Panc1 (cell line): ENCODE measurements around the gene CNEP1R1.
A peak's percentile ranks its signal among the peaks of the same experiment; 100 is the strongest.

Experiments
- REST ChIP-seq, 2 experiments: IDR thresholded peaks; 2 replicates each; pipeline ENCODE4 v1.6.1; 2011 to 2012; ENCODE audit warnings: low read depth in 2 of 2, control low read depth in 1 of 2, low read length in 1 of 2, mild to moderate bottlenecking in 1 of 2, moderate library complexity in 1 of 2; ENCODE audit not compliant: insufficient read depth in 1 of 2
- SIN3A ChIP-seq: IDR thresholded peaks from 2 replicates; pipeline ENCODE4 v1.6.1; 2012; ENCODE audit warnings: low read depth, mild to moderate bottlenecking, low read length, moderate library complexity, borderline replicate concordance; ENCODE audit not compliant: insufficient read depth
- TCF7L2 ChIP-seq: IDR thresholded peaks from 2 replicates; pipeline ENCODE4 v1.6.1; 2011; ENCODE audit warnings: mild to moderate bottlenecking, low read depth, low read length, inconsistent platforms
- TF ChIP-seq, protein P1 (sequence below): fragments of 450-650 bp; IDR thresholded peaks from 2 replicates; pipeline ENCODE4 v1.5.1; 2017; ENCODE audit warnings: mild to moderate bottlenecking

- TF ChIP-seq, protein P1, sequence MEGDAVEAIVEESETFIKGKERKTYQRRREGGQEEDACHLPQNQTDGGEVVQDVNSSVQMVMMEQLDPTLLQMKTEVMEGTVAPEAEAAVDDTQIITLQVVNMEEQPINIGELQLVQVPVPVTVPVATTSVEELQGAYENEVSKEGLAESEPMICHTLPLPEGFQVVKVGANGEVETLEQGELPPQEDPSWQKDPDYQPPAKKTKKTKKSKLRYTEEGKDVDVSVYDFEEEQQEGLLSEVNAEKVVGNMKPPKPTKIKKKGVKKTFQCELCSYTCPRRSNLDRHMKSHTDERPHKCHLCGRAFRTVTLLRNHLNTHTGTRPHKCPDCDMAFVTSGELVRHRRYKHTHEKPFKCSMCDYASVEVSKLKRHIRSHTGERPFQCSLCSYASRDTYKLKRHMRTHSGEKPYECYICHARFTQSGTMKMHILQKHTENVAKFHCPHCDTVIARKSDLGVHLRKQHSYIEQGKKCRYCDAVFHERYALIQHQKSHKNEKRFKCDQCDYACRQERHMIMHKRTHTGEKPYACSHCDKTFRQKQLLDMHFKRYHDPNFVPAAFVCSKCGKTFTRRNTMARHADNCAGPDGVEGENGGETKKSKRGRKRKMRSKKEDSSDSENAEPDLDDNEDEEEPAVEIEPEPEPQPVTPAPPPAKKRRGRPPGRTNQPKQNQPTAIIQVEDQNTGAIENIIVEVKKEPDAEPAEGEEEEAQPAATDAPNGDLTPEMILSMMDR = no peak
- TF ChIP-seq TCF7L2 (no peak), SIN3A (0 out of 2 replicates have a peak, but pooled peaks have one; percentile 20), REST (IDR thresholded peaks at IDR 0.05; ENCODE audit: insufficient read depth in 1 of 2, low read depth in 2 of 2, low read length in 1 of 2) (no peak)
These were observed 509 bp downstream of the CNEP1R1 start for GRCh38 chr16:50025537-50025931.
